Activated naive CD4-positive, alpha-beta T cell treated with anti-CD3 and anti-CD28 coated beads, Interleukin-2, amount 50 U/mL, for 16 hours (primary cell): ENCODE data around the gene POMZP3.
"Not testable (repeated sequence)": the region's sequence is repeated elsewhere in the genome, so short reads cannot be mapped to it uniquely, and the experiment has no call there.

Experiments
- DNase-seq: peaks from one replicate; pipeline ENCODE4 v3.0.0-alpha.2; 2020

Gene POMZP3

GRCh38 chr7:76586585-76587315, 40.3 kb downstream of the POMZP3 start:
- not testable (repeated sequence) for DNase-seq

GRCh38 chr7:76583636-76584281, 43.3 kb downstream of the POMZP3 start:
- not testable (repeated sequence) for DNase-seq

GRCh38 chr7:76582848-76583631, 44.0 kb downstream of the POMZP3 start:
- DNase-seq, result not testable (repeated sequence)

- not testable (repeated sequence) for DNase-seq
Observed at GRCh38 chr7:76575919-76576655, 51.0 kb downstream of the POMZP3 start.

GRCh38 chr7:76575431-76575830, 51.6 kb downstream of the POMZP3 start:
- not testable (repeated sequence) for DNase-seq

GRCh38 chr7:76572296-76572695, 54.8 kb downstream of the POMZP3 start:
- not testable (repeated sequence) for DNase-seq

GRCh38 chr7:76570324-76570775, 56.7 kb downstream of the POMZP3 start:
- DNase-seq, result not testable (repeated sequence)

GRCh38 chr7:76568742-76569141, 58.3 kb downstream of the POMZP3 start:
- not testable (repeated sequence) for DNase-seq

- DNase-seq, result not testable (repeated sequence)
Observed at GRCh38 chr7:76567753-76568152, 59.3 kb downstream of the POMZP3 start.

GRCh38 chr7:76567311-76567710, 59.8 kb downstream of the POMZP3 start:
- DNase-seq, result not testable (repeated sequence)

GRCh38 chr7:76565001-76565400, 62.1 kb downstream of the POMZP3 start:
- DNase-seq, result not testable (repeated sequence)

- DNase-seq, result not testable (repeated sequence)
Observed at GRCh38 chr7:76561342-76561741, 65.7 kb downstream of the POMZP3 start.

- not testable (repeated sequence) for DNase-seq
Observed at GRCh38 chr7:76560157-76560556, 66.9 kb downstream of the POMZP3 start.
